GM10266 (cell line): Measurements from ENCODE around the gene WNT9A.
A peak's percentile ranks its signal among the peaks of the same experiment; 100 is the strongest.

Experiments used
- DNase-seq: peaks from one replicate; pipeline ENCODE4 v3.0.0; 2012; ENCODE audit errors: extremely low spot score
- CTCF ChIP-seq: IDR thresholded peaks from 2 replicates; pipeline ENCODE4 v1.5.1; 2012; ENCODE audit warnings: mild to moderate bottlenecking, low read depth; ENCODE audit not compliant: control insufficient read depth, insufficient read depth; ENCODE audit errors: missing control alignments

Gene WNT9A

GRCh38 chr1:227943381-227944089 is 4.2 kb downstream of the WNT9A start:
- no peak for TF ChIP-seq CTCF
- DNase-seq, result no peak

GRCh38 chr1:227942716-227943261 is 4.9 kb downstream of the WNT9A start:
- peak; percentile 27 for DNase-seq
- no peak for TF ChIP-seq CTCF

- no peak for TF ChIP-seq CTCF
- peak; percentile 16 for DNase-seq
These were observed 5.6 kb downstream of the WNT9A start for GRCh38 chr1:227942021-227942715.

- DNase-seq, result no peak
- TF ChIP-seq CTCF, result no peak
These were observed 6.2 kb downstream of the WNT9A start for GRCh38 chr1:227941509-227942020.

- TF ChIP-seq CTCF, result no peak
These were observed 6.9 kb downstream of the WNT9A start for GRCh38 chr1:227940791-227941241.

GRCh38 chr1:227939791-227940771 is 7.7 kb downstream of the WNT9A start:
- TF ChIP-seq CTCF, result no peak
- DNase-seq, result no peak

More at GRCh38 chr1:227940791-227941241, 6.9 kb downstream of the WNT9A start:
- no peak for DNase-seq
